SK-N-SH (cell line): ENCODE results near the gene TRIM4.
"Not testable (repeated sequence)": the region's sequence is repeated elsewhere in the genome, so short reads cannot be mapped to it uniquely, and the experiment has no call there.

Experiments used
- EP300 ChIP-seq, 2 experiments: IDR thresholded peaks; 2 replicates each; pipeline versions ENCODE4 v1.4.0 to v1.6.1; 2012; ENCODE audit warnings: borderline replicate concordance in 1 of 2, low read depth in 1 of 2, low read length in 1 of 2
- EZH2phosphoT487 ChIP-seq: fragments of 200-600 bp; sonication (generic); IDR thresholded peaks from 2 replicates; pipeline ENCODE4 v1.6.1; 2017; ENCODE audit warnings: low read depth, mixed run types, mild to moderate bottlenecking, antibody characterized with exemption, moderate library complexity, borderline replicate concordance
- GABPA ChIP-seq: IDR thresholded peaks from 2 replicates; pipeline ENCODE4 v1.4.0; 2012; ENCODE audit warnings: low read depth, mild to moderate bottlenecking
- JUND ChIP-seq: IDR thresholded peaks from 2 replicates; pipeline ENCODE4 v1.4.0; 2012
- MXI1 ChIP-seq: IDR thresholded peaks from 2 replicates; pipeline ENCODE4 v1.6.1; 2012; ENCODE audit warnings: mild to moderate bottlenecking, low read depth, low read length, improper control_type of control experiment
- NRF1 ChIP-seq: IDR thresholded peaks from 2 replicates; pipeline ENCODE4 v1.6.1; 2012; ENCODE audit warnings: low read depth, mild to moderate bottlenecking, low read length
- POLR2AphosphoS5 ChIP-seq: IDR thresholded peaks from 2 replicates; pipeline ENCODE4 v1.6.1; 2012; ENCODE audit warnings: low read depth, low read length
- RFX5 ChIP-seq: IDR thresholded peaks from 2 replicates; pipeline ENCODE4 v1.6.1; 2012; ENCODE audit warnings: mild to moderate bottlenecking, improper control_type of control experiment, low read length
- TF ChIP-seq, protein P1 (sequence below): fragments of 150-350 bp; IDR thresholded peaks from 2 replicates; pipeline ENCODE4 v1.6.1; 2017; ENCODE audit warnings: antibody characterized with exemption, low read length, low read depth, borderline replicate concordance
- TF ChIP-seq, protein P2 (sequence below): fragments of 200-600 bp; sonication (generic); IDR thresholded peaks from 2 replicates; pipeline ENCODE4 v1.6.1; 2017; ENCODE audit warnings: antibody characterized with exemption, mild to moderate bottlenecking, moderate library complexity
- TF ChIP-seq, protein P3 (sequence below): fragments of 150-350 bp; IDR thresholded peaks from 2 replicates; pipeline ENCODE4 v1.6.1; 2016; ENCODE audit warnings: mild to moderate bottlenecking, low read depth, low read length
- TF ChIP-seq, protein P4 (sequence below): IDR thresholded peaks from 2 replicates; pipeline ENCODE4 v1.4.0; 2012; ENCODE audit warnings: low read depth, borderline replicate concordance
- TF ChIP-seq, protein P5 (sequence below): IDR thresholded peaks from 2 replicates; pipeline ENCODE4; 2012

DNA sequence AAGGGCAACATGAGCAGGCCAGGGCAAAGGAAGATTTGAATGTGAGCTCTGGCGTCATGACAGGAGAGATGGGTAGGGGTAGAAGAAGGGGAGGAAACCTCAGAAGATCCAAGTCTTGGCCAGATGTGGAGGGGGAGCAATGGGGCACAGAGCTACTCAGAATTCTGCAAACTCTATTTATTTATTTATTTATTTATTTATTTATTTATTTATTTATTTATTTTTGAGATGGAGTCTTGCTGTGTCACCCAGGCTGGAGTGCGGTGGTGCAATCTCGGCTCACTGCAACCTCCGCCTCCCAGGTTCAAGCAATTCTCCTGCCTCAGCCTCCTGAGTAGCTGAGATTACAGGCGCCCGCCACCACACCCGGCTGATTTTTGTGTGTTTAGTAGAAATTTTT lies 35.3 kb upstream of the TRIM4 start:
- TF ChIP-seq, protein P1, sequence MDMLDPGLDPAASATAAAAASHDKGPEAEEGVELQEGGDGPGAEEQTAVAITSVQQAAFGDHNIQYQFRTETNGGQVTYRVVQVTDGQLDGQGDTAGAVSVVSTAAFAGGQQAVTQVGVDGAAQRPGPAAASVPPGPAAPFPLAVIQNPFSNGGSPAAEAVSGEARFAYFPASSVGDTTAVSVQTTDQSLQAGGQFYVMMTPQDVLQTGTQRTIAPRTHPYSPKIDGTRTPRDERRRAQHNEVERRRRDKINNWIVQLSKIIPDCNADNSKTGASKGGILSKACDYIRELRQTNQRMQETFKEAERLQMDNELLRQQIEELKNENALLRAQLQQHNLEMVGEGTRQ: not testable (repeated sequence)
- not testable (repeated sequence) for TF ChIP-seq POLR2AphosphoS5; EP300 (IDR thresholded peaks at IDR 0.05; ENCODE audit: borderline replicate concordance in 1 of 2, low read depth in 1 of 2, low read length in 1 of 2); NRF1; JUND; MXI1; RFX5; EZH2phosphoT487; GABPA
- TF ChIP-seq, protein P2, sequence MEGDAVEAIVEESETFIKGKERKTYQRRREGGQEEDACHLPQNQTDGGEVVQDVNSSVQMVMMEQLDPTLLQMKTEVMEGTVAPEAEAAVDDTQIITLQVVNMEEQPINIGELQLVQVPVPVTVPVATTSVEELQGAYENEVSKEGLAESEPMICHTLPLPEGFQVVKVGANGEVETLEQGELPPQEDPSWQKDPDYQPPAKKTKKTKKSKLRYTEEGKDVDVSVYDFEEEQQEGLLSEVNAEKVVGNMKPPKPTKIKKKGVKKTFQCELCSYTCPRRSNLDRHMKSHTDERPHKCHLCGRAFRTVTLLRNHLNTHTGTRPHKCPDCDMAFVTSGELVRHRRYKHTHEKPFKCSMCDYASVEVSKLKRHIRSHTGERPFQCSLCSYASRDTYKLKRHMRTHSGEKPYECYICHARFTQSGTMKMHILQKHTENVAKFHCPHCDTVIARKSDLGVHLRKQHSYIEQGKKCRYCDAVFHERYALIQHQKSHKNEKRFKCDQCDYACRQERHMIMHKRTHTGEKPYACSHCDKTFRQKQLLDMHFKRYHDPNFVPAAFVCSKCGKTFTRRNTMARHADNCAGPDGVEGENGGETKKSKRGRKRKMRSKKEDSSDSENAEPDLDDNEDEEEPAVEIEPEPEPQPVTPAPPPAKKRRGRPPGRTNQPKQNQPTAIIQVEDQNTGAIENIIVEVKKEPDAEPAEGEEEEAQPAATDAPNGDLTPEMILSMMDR: not testable (repeated sequence)
- TF ChIP-seq, protein P3, sequence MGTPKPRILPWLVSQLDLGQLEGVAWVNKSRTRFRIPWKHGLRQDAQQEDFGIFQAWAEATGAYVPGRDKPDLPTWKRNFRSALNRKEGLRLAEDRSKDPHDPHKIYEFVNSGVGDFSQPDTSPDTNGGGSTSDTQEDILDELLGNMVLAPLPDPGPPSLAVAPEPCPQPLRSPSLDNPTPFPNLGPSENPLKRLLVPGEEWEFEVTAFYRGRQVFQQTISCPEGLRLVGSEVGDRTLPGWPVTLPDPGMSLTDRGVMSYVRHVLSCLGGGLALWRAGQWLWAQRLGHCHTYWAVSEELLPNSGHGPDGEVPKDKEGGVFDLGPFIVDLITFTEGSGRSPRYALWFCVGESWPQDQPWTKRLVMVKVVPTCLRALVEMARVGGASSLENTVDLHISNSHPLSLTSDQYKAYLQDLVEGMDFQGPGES: not testable (repeated sequence)
- TF ChIP-seq, protein P4, sequence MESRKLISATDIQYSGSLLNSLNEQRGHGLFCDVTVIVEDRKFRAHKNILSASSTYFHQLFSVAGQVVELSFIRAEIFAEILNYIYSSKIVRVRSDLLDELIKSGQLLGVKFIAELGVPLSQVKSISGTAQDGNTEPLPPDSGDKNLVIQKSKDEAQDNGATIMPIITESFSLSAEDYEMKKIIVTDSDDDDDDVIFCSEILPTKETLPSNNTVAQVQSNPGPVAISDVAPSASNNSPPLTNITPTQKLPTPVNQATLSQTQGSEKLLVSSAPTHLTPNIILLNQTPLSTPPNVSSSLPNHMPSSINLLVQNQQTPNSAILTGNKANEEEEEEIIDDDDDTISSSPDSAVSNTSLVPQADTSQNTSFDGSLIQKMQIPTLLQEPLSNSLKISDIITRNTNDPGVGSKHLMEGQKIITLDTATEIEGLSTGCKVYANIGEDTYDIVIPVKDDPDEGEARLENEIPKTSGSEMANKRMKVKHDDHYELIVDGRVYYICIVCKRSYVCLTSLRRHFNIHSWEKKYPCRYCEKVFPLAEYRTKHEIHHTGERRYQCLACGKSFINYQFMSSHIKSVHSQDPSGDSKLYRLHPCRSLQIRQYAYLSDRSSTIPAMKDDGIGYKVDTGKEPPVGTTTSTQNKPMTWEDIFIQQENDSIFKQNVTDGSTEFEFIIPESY: not testable (repeated sequence)
- TF ChIP-seq, protein P5, sequence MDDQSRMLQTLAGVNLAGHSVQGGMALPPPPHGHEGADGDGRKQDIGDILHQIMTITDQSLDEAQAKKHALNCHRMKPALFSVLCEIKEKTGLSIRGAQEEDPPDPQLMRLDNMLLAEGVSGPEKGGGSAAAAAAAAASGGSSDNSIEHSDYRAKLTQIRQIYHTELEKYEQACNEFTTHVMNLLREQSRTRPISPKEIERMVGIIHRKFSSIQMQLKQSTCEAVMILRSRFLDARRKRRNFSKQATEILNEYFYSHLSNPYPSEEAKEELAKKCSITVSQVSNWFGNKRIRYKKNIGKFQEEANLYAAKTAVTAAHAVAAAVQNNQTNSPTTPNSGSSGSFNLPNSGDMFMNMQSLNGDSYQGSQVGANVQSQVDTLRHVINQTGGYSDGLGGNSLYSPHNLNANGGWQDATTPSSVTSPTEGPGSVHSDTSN: not testable (repeated sequence)
